NCI-H2029 treated with DMSO at 0.1 percent for 48 hours (cell line): ENCODE measurements around the gene ZBTB46.

Source experiments
- DNase-seq: peaks from one replicate; lab custom pipeline; 2025; lab: John Stamatoyannopoulos, UW

ZBTB46 gene

DNA sequence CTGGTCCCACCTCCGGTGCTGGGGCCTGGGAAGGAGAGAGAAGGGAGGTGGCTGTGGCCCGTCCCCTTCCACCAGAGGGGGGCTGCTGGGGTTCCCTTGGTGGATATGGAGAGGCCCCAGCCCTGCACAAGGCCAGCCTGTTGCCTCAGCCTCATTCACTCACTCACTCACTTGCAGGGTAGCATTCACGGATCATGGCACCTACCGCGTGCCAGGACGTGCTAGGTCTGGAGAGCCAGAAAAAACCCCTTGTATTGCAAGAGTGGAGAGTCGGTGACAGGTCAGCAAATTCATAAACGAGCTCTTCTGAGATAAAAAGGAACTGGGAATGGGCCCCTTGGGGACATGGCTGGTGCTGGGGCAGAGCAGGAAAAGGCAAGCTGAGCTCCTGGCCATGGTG is 6.4 kb upstream of the ZBTB46 start:
- no peak for DNase-seq

DNA sequence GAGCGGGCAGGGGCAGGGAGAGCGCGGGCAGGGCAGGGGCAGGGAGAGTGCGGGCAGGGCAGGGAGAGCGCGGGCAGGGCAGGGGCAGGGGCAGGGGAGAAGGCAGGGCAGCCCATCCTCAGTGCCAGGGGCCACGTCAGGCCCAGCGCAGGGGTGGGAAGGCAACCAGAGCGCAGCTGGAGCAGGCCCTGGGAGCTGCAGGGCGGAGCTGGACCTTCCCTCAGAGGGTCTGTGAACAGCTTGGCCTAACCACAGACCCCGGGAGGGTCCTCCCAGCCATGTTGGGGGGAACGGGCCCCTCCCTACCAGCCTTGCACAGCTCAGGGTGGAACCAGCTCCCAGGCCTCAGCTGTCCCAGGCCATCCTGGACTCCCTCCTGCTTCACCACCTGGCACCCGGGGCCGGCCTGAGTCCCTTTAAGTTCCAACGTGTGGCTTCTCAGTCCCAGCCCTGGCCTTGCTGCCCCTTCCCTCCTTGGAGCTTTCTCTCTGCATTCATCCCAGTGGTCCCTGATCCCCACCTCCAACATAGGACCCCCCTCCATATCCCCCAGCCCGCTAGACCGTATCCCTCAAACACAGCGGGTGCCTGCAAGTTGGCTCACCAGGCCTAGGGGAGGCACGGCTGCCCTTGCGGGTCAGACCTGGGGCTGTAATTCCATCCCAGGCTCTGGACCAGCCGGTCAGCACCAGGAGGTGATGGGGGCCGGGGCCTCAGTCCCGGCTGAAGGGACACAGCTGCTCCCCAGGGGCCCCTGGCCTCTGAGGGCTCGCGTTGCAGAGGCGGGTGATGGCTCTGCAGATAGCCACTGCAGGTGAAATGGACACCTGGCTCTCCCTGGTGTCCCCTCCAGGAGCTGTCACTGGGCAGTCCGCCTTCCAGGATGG is 5.6 kb upstream of the ZBTB46 start:
- DNase-seq = no peak

DNA sequence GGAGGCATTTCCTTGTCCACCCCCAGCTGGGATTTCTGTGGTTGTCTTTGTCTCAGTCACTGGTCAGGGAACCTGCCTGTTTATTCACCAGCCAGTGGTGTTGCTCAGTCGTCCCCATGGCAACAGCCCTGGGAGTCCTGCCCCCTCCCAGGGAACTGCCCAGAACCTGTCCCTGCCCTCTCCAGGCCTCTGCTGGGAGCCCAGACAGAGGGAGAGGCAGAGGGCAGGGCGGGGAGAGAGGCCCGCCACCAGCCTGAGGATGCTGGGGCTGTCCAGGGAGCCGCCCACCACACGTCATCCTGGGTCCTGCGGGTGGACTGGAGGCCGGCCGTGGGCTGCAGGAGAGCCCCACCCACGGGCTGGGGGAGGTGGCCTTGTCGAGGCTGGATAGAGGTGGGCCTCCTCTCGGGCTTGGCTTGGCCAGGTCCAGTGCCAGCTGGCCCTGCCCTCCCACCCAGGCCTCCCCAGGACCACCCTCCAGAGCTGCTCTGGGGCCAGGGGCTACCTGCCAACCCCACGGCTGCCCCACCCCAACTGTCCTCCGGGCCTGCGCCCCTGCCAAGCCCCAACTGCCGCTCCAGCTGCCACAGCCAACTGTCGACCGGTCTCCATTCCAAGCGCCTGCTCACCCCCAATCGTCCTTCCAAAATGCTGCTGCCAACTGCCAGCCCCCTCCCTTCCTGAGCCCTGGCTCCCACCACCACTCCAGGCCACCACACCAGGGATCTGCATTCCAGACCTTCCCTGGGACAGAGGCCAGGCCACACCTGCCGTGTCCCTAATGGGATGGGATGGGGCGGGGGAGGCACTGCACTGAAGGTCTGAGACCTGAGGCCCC is 4.2 kb upstream of the ZBTB46 start:
- peak; percentile 28 for DNase-seq

DNA sequence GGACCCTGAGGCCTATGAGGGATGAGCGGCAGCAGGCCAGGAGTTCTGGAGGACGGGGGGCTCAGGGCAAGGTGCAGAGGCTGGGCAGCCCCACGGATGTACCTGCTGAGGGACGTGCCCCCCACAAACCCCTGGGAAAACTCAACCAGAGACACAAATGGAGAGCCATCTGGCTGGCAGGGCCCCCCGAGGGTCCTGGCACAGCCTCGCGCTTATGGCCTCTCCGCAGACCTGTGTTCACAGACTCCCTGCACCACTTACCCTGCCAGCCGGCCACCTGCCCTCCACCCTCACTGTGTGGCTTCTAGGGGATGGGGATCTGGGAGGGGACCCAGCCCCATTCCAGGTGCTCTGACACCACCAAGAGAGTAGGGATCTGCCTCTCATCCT is 3.4 kb upstream of the ZBTB46 start:
- no peak for DNase-seq

DNA sequence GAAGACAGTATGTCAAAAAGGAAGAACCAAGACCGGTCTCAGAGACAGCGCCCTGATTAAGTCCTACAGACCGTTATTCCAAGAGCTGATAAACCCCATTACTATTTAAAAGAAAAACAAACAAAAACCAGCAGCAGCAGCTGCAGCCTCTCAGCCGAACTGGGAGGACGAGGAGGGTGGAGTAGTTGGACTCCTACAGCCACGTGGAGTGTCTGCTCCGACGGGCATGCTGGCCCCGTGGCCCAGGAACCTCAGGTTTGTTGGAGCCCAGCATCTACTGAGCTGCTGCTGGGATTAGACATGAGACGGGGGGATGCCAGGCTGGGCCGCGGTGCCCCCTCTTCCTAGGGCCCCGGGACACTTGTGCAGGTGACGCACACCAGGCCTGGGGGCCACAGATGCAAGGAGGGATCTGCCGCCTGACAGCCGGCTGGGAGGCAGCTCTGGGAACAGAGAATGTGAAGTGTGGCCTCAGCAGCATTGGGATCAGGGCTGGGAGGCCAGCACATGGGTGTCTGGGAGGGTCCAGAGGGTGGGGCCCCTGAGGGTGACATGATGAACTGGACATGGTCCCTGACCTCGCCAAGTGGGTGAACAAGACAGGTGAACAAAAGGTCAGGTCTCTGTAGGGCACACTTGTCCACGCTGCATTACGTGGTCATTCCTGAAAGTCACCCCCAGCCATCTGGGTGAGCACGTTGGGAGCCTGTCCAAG is 2.9 kb upstream of the ZBTB46 start:
- no peak for DNase-seq

DNA sequence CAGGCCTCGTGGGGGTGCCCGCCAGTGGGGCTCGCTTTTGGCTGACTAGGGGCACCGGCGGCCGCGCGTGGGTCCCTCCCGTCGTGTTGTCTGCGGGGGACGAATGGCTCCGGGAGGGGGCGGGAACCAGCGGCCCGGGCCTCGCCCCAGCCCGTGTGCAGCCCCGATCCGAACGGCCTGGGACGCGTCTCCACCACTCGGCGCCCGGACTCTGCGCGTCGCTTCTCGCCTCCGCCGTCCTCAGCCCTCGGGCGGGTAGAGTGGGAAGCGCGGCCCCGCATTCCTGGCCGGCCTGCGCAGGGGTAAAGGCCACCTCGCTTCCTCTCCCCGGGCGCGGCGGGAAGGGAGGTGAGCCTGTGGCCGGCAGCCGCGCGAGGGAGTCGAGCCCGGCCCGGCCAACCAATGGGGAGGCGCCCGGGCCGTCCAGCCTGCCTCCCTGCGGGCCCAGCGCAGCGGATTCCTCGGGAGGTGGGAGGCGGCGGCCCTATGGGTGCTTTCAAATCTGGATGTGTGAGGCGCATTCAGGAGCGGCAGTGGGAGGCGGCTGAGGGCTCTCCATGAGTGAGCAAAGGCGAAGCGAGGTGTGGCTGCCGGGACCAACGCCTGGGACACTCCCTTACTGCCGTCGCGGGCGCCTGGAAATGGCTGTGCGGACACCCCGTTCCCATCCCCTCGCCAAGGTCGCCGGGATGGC is 1.1 kb upstream of the ZBTB46 start:
- no peak for DNase-seq

DNA sequence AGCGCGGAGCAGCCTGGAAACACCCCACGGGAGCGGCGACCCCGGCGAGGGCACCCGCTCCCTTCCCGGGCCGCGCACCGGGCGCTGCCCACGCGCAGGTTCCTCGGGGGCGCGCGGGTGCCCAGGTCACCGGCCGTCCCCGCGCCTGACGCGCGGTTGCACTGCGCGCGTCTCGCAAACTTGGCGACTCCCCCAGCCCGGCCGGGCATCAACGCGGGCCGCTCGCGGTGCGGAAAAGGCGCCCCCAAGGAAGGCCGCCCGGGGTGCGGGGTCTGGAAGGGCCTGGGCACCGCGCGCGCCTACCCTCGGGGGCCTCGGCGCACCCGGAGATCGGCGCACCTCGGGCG is 555 bp upstream of the ZBTB46 start:
- DNase-seq = no peak

DNA sequence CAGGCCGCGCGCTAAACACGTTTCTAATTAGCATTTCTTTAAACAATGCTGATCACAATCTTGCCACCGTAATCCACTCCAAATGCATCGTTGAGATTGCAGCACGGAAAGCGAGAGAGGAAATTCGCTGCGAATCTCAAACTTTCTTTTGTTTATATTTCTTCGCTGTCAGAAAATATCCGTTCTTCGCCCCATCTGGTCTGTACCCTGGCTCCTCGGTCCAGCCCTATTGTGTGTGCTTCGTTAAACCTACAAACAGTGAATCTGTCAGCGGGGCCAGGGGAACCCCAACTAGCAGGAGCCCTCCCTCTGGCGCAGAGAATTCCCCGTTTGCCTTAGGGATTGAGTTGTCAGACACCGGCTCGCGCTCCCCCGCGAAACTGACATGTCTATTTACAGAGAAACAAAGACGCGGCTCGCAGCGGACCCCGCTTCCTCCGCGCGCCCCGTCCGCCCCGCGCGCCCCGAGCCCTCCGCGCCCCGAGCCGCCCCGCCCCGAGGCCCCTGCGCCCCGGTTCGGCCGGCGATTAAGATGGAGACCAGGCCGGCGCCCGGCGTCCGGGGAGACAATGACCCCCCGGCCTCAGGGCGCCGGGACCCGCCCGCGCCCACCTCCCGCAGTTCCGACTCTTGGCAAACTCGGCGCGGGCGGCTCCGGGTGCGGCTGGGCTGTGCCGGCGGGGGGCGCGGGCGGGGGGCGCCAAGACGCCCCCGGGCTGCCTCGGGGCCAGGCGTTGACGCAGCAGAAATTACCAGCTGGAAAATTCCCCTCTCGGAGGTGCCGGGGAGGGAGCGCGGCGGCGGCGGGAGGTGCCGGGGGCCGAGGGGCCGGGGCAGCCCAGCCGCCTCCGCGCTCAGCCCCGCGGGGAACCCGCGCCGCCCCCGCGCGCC is 874 bp downstream of the ZBTB46 start:
- no peak for DNase-seq

DNA sequence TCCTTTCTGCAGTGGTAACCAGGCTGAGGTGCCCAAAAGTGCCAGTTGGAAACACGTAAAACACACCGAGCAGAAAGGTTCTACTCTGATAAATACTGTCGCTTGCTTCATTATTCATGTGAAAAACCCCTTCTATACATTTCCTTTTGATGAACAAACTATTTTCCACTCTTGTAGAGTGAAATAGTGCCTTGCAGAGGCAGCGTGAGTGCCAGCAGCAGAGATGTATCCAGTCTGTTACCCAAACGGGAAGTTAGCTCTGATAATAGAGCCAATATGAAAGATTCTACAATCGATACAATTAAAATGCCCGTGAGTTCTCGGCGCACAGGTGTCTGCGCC is 1.5 kb downstream of the ZBTB46 start:
- no peak for DNase-seq

DNA sequence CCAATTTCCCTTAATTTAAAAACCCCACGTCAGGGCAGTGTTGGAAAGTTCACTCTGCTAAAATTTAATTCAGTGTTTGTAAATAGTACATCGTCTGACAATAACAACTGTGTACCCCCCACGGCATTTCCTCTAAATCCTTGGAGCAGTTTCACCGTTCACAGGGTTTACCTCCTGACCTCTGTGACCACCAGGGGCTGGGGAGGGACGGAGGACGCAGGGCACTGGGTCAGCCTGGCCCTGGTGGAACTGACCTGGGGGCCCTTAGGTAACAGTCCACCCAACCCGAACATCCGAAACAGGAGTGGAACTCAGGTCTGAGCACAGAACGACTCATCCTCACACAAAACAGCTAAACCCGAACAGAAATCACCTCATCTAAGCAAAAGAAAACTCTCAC is 2.1 kb downstream of the ZBTB46 start:
- no peak for DNase-seq

DNA sequence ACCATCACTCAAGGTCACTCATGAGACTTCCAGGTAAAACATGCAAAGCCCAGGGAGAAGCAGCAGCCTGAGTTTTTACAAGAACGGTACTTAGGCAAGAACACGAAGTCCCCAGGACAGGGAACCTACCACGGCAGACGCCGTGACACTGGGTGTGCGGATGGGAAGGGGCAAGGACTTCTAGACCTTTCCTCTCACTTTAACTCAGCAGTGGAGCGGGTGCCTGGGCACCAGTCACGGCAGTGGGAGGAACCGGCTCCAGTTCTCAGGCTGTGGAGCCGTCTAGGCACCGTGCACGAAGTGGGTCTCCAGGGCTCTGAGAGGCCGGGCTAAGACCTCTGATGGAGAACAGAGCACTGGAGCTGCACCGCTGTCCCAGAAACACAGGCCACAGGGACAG is 2.5 kb downstream of the ZBTB46 start:
- no peak for DNase-seq

DNA sequence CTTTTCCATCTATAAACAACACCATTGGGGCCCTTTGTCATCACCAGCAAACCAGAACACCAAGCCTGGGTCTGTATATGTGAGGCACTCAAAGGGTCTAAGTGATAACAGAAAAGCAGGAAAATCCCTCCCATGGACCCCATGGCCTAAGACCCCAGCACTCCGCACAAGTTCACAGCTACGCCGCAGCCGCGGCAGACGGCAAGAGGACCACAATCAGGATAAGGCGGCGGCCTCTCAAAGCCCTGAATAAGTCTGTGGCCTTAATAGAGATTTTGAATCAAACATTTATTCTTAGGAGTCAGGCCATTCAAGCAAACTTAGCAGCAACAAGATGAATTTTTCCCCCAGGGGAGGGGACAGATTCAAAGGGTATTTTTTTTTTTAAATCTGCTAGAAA is 2.9 kb downstream of the ZBTB46 start:
- no peak for DNase-seq

DNA sequence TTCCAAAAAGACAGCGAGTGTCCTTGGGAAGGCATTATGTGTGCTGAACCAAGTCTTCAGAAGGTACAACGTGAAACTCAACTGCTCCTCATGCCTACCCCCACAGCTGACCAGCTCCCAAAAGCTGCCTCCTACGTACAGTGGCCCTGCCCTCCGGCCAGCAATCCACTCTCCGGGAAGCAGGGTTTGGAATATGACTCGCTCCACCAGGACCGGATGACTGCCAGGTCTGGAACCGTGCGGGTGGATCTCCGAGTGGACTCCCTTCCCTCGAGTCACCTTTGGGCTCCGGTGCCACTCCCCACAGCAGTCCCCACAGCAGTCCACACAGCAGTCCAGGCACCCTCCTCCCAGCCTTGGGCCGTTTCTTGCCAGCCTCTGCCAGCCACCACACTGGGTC is 4.3 kb downstream of the ZBTB46 start:
- no peak for DNase-seq

DNA sequence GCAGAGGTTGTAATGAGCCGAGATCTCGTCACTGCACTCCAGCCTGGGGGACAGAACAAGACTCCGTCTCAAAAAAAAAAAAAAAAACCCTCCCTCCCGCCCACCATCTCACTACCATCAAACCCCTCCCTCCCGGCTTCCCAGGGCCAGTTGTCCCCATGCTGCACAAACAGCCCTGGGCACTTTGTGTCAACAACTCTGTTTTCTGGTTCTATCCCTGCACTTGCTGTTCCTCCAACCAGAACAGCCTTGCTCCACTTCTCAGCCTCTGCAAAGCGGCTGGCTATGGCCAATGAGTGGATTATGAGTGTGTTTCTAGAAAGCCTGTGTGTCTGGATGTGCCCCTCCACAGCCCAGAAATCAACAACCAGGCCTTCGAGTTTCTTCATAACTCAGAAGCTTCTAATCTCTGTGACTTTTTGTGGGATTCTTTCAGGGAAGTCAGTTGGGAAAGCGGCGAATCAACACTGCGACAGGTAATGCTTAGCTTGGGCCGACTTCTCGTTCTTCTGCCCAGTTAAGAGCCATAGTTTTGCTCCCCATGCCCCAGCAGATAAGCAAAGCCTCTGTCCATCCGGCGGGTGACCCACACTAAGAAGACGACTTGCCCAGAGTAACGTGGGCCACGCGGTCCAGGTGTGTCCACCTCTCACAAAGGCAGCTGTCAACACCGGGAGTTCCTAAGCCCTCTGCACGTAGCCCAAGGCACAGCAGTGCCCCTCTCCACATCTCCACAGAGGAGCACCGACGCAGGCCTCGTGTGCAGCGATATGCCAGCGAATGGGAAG is 5.5 kb downstream of the ZBTB46 start:
- DNase-seq = no peak

DNA sequence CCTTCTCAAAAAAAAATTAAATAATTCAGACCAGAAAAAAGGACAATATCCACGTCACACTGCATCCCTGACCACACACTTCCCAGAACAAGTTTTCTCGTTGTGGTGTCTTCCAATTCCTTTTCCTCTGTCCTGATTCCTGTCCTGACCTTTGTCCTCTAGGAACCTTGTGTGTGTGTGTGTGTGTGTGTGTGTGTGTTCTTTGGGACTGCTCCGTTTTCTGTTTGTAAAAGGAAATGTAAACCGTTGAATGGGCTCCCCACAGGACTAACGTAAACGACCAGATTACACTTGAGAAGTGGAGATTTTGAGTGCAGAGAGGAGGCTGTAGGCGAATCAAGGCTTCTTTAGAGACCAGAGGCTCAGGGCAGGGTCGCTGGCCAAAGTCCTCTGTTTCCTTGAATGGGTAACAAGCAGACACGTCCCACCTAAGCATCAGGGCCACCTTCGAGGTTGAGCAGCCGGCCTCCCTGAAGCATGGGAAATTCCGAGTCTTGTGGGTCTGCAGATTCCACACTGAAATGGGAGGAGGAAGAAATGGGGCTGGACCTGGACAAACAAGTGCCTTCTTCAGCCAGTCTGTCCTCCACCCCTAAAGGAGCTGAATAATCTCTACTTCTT is 7.3 kb downstream of the ZBTB46 start:
- DNase-seq = no peak

DNA sequence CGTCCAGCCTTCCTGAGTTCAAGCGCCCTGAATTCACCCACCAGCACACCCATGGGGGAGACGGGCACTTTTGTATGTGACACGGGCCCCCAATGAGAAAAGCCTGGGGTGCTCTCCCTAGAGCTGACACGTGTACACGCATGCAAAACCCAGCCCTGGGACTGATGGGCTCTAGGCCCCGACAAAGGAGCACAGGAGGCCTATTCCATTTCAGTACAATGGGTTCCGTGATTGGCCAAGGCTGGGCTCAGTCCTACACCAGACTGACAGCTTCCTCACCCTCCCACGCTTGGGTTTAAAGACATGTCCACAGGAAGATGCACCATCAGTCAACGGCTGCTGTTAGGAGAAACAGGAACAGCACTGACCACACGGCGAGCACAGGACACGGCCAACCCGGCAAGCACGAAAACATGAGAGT is 8.8 kb downstream of the ZBTB46 start:
- DNase-seq = no peak

DNA sequence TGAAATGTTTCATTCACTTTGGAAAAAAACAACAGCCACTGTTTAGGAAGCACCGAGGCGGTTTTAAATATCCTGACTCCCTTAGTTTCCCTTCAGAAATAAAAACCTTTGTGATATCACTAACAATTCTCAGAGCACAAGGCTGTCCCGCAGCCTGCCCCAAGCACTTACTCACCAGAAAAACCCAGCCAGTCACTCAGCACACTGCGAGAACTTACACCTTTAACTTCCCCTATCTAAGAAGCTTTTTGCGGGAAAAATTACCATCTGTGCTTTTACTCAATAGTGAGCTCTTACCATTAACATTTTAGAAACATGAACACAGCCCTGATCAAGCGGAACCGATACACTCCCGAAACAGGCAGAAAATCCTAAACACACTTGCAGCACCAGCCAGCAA is 9.3 kb downstream of the ZBTB46 start:
- DNase-seq = no peak

DNA sequence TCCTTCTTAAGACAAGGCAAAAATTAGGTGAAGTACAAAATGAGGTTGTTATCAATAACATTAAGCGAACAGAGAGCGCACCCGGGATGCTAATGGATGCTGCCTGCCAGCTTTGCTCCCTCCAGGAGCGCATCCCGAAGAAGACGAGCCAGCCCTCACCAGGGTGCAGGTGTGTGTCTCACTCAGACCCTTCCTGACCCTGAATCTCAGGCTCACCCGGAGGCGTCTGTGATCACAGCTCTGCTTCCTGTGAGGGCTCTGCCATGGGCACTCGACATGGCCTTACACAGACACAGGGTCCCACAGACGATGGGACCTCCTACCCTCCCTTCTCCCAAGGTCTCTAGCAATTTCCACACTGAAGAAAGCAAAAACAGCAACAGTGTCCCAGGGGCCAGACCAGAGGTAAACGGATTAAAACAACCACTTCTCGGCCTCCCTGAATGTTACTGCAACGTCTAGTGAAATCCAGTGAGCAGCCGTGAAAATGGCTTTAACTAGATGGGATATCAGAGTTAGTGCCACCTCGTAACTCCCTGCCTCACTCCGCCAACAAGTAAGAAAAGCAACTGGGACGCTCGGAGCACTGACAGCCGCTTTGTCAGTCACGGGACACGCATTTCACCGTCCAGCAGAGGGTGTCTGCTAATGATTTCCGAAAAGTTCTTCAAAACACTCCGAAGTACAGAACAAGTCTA is 11.7 kb downstream of the ZBTB46 start:
- no peak for DNase-seq

DNA sequence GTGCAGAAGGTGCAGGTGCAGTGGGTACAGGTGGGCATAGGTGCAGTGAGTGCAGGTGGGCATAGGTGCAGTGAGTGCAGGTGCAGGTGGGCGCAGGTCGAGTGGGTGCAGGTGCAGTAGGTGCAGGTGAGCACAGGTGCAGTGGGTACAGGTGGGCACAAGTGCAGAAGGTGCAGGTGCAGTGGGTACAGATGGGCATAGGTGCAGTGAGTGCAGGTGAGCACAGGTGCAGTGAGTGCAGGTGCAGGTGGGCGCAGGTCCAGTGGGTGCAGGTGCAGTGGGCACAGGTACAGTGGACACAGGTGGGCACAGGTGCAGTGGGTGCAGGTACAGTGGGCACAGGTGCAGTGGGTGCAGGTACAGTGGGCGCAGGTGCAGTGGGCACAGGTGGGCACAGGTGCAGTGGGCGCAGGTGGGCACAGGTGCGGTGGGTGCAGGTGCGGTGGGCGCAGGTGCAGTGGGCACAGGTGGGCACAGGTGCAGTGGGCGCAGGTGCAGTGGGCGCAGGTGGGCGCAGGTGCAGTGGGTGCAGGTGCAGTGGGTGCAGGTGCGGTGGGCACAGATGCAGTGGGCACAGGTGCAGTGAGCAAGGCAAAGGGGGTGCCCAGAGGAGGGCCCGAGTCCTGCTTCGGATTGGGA is 15.3 kb downstream of the ZBTB46 start:
- no peak for DNase-seq
